OCI-LY1 (cell line): ENCODE data around the gene IFT57.

Experiments used
- H2AFZ ChIP-seq: fragments of 200-600 bp; sonication (generic), shearing (Covaris generic); 2 replicates; pipeline ENCODE4 v1.6.0; 2014; ENCODE audit warnings: antibody characterized with exemption, mild to moderate bottlenecking, low read length
- H3F3A ChIP-seq: fragments of 200-600 bp; sonication (generic), shearing (Covaris generic); 2 replicates; pipeline ENCODE4 v1.6.0; 2014; ENCODE audit warnings: mild to moderate bottlenecking, antibody characterized with exemption, low read length, moderate library complexity; ENCODE audit not compliant: insufficient read depth
- H3K27ac ChIP-seq: fragments of 200-600 bp; sonication (generic); 2 replicates; pipeline ENCODE4 v1.5.1; 2014; ENCODE audit warnings: low read length, mixed run types, mild to moderate bottlenecking, low read depth; ENCODE audit not compliant: poor library complexity, severe bottlenecking
- H3K27me3 ChIP-seq: fragments of 200-600 bp; sonication (generic); 2 replicates; pipeline ENCODE4 v1.6.0; 2014; ENCODE audit warnings: antibody characterized with exemption, mild to moderate bottlenecking, low read length, moderate library complexity; ENCODE audit not compliant: insufficient read depth
- H3K36me3 ChIP-seq: fragments of 200-600 bp; sonication (generic); 2 replicates; pipeline ENCODE4 v1.6.1; 2014; ENCODE audit warnings: mild to moderate bottlenecking, antibody characterized with exemption, low read length, moderate library complexity, mixed read lengths; ENCODE audit not compliant: insufficient read depth
- H3K4me1 ChIP-seq: fragments of 200-600 bp; sonication (generic); 2 replicates; pipeline ENCODE4 v1.5.1; 2014; ENCODE audit warnings: mild to moderate bottlenecking, low read length, moderate library complexity; ENCODE audit not compliant: insufficient read depth, severe bottlenecking
- H3K4me2 ChIP-seq: fragments of 200-600 bp; sonication (generic), shearing (Covaris generic); 2 replicates; pipeline ENCODE4 v1.6.1; 2014; ENCODE audit warnings: low read length
- H3K4me3 ChIP-seq: fragments of 200-600 bp; sonication (generic); 2 replicates; pipeline ENCODE4 v1.5.1; 2014; ENCODE audit warnings: low read length, low read depth, mild to moderate bottlenecking, mixed read lengths; ENCODE audit not compliant: poor library complexity, severe bottlenecking
- H3K79me2 ChIP-seq: fragments of 200-600 bp; shearing (Covaris generic); 2 replicates; pipeline ENCODE4 v1.6.1; 2016; ENCODE audit warnings: mixed run types, low read length, mixed read lengths; ENCODE audit not compliant: insufficient read depth
- H3K9ac ChIP-seq: fragments of 200-600 bp; sonication (generic), shearing (Covaris generic); 2 replicates; pipeline ENCODE4 v1.6.1; 2014; ENCODE audit warnings: mild to moderate bottlenecking, low read length, mixed read lengths
- H3K9me2 ChIP-seq: fragments of 200-600 bp; sonication (generic), shearing (Covaris generic); 2 replicates; pipeline ENCODE4 v1.6.1; 2014; ENCODE audit warnings: low read depth, mild to moderate bottlenecking, low read length, mixed read lengths
- H3K9me3 ChIP-seq: fragments of 200-600 bp; shearing (Covaris generic); 2 replicates; pipeline ENCODE4 v1.6.1; 2014; ENCODE audit warnings: low read length, mixed read lengths
- H4K20me1 ChIP-seq: fragments of 200-600 bp; sonication (generic), shearing (Covaris generic); 2 replicates; pipeline ENCODE4 v1.6.0; 2016; ENCODE audit warnings: mild to moderate bottlenecking, low read length; ENCODE audit not compliant: insufficient read depth
- EZH2 ChIP-seq: fragments of 200-600 bp; sonication (generic), shearing (Covaris generic); IDR thresholded peaks from 2 replicates; pipeline ENCODE4 v1.8.0; 2017; ENCODE audit warnings: borderline replicate concordance, mixed run types, mild to moderate bottlenecking, antibody characterized with exemption, low read length, moderate library complexity, mixed read lengths
- TF ChIP-seq, protein P1 (sequence below): fragments of 200-600 bp; sonication (generic), shearing (Covaris generic); IDR thresholded peaks from 2 replicates; pipeline ENCODE4 v1.5.1; 2017; ENCODE audit warnings: mild to moderate bottlenecking, antibody characterized with exemption, low read length, moderate library complexity, mixed read lengths

Gene IFT57

GRCh38 chr3:108208831-108209230, 13.4 kb downstream of the IFT57 start:
- Histone ChIP-seq H3K9me2 (no peaks in the 10 kb centered on the region), H3K9me3 (no peaks in the 10 kb centered on the region), H3K36me3 (peaks cover 58% of the 10 kb centered on the region), H3K4me2 (no peak overlapping the region), H3K79me2 (no peaks in the 10 kb centered on the region), H3K9ac (no peak overlapping the region), H4K20me1 (no peaks in the 10 kb centered on the region), H3K4me3 (no peak overlapping the region), H3F3A (no peaks in the 10 kb centered on the region), H2AFZ (no peak overlapping the region), H3K4me1 (no peaks in the 10 kb centered on the region), H3K27me3 (no peaks in the 10 kb centered on the region), H3K27ac (no peak overlapping the region)
- TF ChIP-seq EZH2 = no peak
- TF ChIP-seq, protein P1, sequence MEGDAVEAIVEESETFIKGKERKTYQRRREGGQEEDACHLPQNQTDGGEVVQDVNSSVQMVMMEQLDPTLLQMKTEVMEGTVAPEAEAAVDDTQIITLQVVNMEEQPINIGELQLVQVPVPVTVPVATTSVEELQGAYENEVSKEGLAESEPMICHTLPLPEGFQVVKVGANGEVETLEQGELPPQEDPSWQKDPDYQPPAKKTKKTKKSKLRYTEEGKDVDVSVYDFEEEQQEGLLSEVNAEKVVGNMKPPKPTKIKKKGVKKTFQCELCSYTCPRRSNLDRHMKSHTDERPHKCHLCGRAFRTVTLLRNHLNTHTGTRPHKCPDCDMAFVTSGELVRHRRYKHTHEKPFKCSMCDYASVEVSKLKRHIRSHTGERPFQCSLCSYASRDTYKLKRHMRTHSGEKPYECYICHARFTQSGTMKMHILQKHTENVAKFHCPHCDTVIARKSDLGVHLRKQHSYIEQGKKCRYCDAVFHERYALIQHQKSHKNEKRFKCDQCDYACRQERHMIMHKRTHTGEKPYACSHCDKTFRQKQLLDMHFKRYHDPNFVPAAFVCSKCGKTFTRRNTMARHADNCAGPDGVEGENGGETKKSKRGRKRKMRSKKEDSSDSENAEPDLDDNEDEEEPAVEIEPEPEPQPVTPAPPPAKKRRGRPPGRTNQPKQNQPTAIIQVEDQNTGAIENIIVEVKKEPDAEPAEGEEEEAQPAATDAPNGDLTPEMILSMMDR = no peak

DNA sequence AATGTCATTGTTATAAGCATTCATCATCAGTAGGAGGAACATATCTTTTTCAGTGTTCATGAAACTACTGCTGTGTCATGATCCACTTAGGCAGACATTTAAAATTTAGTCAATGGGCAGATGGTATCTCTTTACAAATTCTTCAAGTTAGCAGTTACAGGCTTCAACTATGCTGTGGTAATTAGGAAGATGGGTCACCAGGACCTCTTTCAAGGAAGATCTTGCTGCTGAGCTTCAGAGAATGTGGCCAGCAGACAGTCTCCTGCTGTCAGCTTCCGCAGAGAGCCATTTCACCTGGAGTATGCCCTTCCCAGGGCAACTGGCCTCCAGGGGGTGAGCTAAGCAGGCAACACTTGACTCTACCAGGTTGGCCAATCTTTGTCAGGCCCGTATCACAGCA, 19.4 kb downstream of the IFT57 start:
- peaks cover 21% of the 10 kb centered on the region for H3K36me3 ChIP-seq
- no peaks in the 10 kb centered on the region for H3K9me2 ChIP-seq
- H3F3A ChIP-seq = no peaks in the 10 kb centered on the region
- no peaks in the 10 kb centered on the region for H4K20me1 ChIP-seq
- TF ChIP-seq, protein P1 = no peak
- TF ChIP-seq EZH2 = no peak
- no peak overlapping the region for H3K4me3 ChIP-seq
- H3K79me2 ChIP-seq = no peaks in the 10 kb centered on the region
- no peaks in the 10 kb centered on the region for H3K4me1 ChIP-seq
- H3K9me3 ChIP-seq = no peaks in the 10 kb centered on the region
- H3K4me2 ChIP-seq = no peak overlapping the region
- no peaks in the 10 kb centered on the region for H3K27me3 ChIP-seq
- no peak overlapping the region for H3K27ac ChIP-seq
- no peak overlapping the region for H2AFZ ChIP-seq
- H3K9ac ChIP-seq = no peak overlapping the region

GRCh38 chr3:108202080-108202479, 20.1 kb downstream of the IFT57 start:
- Histone ChIP-seq H3K79me2 (no peaks in the 10 kb centered on the region), H3K27ac (no peak overlapping the region), H2AFZ (no peak overlapping the region), H3K36me3 (peaks cover 17% of the 10 kb centered on the region), H3K4me2 (no peak overlapping the region), H3K9me3 (no peaks in the 10 kb centered on the region), H3K4me3 (no peak overlapping the region), H3K9me2 (no peaks in the 10 kb centered on the region), H3K4me1 (no peaks in the 10 kb centered on the region), H3K9ac (no peak overlapping the region), H3F3A (no peaks in the 10 kb centered on the region), H3K27me3 (no peaks in the 10 kb centered on the region), H4K20me1 (no peaks in the 10 kb centered on the region)
- TF ChIP-seq EZH2 = no peak
- TF ChIP-seq, protein P1 = no peak
